Dermis microvascular lymphatic vessel endothelial cell (primary cell): ENCODE results near the gene PVR. TPM values are rescaled to one million over a fixed set of nuclear protein-coding genes. Genes with fewer than 3 reads are reported as not detected.
A peak's percentile ranks its signal among the peaks of the same experiment; 100 is the strongest.
"Not testable (repeated sequence)": the region's sequence is repeated elsewhere in the genome, so short reads cannot be mapped to it uniquely, and the experiment has no call there.

Experiments used
- DNase-seq, 2 donors: peaks; one replicate each; pipeline versions ENCODE4 v3.0.0 to v3.0.0-alpha.2; 2010; ENCODE audit warnings: low read depth in 2 of 2
- total RNA-seq: library from RNA; depleted of rRNA; stranded (reverse); fragments of >200 nt; gene quantifications from 2 replicates; pipeline ENCODE4 v1.2.1, GENCODE V29; 2014

Gene PVR
- total RNA-seq, 1 donor from 2014 or later = 53.8 TPM

DNA sequence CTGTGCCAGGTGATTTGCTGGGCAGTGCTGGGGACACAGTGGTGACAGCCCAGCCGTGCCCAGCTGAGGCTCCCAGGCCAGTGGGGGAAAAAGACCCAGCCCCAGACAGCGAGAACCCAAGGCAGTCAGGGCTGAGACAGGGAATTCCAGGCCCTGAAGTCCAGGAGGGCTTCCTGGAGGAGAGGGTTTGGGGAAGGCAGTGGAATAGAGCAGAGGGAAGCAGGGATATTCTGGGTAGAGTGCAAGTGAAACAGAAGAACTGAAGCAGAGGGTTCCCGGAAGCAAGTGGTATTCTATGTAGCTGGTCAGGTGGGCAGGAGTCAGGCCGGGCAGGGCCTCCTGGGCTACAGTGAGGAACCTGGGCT, 53.9 kb downstream of the PVR start:
- no peak for DNase-seq

GRCh38 chr19:44698492-44699201, 54.9 kb downstream of the PVR start, which contains the start of gene CEACAM16:
TSS of gene CEACAM16 (plus strand) at chr19:44699151. CDS start at chr19:44701457, 2,306 bp downstream.
- no peak for DNase-seq

DNA sequence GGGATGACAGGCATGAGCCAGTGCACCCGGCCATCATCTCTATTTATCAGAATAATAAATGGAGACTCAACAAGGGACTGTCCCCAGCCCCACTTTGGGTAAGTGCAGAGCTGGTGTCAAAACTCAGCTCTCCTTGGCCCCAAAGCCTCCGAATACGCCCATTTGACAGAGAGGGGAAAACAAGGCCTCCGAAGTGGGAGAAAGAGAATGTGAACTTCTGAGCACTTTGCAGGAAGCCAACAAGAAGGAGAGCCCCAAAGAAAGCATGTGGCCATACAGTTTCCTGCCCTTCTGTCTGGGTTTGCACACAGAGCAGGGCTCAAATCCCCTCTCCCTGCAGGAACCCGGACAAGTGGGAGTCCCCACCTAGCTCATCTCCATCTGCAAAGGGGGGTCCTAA, 56.8 kb downstream of the PVR start:
- DNase-seq = no peak

- DNase-seq = no peak
These were observed 57.5 kb downstream of the PVR start for GRCh38 chr19:44701228-44701627.

- DNase-seq = no peak
These were observed 59.0 kb downstream of the PVR start for GRCh38 chr19:44702551-44703176.

GRCh38 chr19:44703336-44704078, 59.8 kb downstream of the PVR start:
- DNase-seq = no peak

GRCh38 chr19:44704982-44705381, 61.3 kb downstream of the PVR start:
- DNase-seq = no peak

DNA sequence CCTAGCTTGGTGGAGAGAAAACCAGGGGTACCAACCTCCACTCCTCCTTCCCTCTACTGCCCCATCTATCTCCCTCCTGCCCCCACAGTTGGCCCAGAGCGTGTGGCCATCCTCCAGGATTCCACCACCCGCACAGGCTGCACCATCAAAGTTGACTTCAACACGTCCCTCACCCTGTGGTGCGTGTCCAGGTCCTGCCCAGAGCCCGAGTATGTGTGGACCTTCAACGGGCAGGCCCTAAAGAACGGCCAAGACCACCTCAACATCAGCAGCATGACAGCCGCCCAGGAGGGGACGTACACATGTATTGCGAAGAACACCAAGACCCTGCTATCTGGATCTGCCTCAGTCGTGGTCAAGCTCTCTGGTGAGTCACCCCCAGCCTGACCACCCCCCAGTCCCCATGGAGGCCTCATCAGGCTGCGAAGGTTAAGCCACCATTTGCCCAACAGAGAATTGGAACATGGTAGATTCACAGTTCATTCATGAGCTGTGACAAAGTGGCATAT, 61.8 kb downstream of the PVR start:
- DNase-seq = no peak

DNA sequence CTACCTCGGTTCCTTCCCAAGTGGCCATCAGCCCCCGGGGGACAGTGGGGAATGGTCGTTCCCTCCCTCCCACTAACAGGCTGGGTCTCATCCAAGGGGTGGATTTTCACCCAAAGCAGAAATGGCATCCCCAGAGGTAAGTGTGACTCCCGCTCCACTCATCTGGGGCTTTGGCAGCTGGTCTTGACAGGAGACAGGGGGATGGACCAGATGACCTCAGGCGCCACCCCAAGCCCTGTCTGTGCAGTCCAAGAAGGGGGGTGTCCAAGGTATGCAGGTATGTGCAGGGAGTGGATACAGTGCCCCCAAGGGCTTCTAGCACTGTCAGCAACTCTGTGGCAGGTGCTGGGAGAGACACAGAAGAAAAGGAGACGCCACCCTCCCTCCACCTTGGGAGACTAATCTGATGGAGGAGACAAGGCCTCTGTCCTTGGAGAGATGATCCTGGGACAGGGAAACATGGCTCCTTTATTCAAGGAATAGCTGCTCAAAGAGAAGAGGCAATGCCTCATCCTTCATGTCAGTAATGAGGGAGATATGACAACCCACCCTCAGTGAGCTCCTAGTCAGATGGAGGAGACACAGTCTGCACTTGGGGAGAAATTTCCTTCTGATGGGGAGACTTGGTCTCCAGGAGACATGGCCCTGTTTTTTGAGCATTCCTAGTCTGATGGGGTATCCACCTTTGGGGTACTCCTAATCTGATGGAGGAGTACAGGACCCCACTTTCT, 63.0 kb downstream of the PVR start:
- no peak for DNase-seq

DNA sequence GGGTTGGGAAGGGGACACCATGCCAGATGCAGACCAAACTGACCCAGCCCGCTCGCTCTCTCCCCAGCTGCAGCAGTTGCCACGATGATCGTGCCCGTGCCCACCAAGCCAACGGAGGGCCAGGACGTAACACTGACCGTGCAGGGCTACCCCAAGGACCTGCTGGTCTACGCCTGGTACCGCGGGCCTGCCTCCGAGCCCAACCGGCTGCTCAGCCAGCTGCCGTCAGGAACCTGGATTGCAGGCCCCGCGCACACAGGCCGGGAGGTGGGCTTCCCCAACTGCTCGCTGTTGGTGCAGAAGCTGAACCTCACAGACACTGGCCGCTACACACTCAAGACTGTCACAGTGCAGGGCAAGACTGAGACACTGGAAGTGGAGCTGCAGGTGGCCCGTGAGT, 64.1 kb downstream of the PVR start:
- DNase-seq = no peak

DNA sequence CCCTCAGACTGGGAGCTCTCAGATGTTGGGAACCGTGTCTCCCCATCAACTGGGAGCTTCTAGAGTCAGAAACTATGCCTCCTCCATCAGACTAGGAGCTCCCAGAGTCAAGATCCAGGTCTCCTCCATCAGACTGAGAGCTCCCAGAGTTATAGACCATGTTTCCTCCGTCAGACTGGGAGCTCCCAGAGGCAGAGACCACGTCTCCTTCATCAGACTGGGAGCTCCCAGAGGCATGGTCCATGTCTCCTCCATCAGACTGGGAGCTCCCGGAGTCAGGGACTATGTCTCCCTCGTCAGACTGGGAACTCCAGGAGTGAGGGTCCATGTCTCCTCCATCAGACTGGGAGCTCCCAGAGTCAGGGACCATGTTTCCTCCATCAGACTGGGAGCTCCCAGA, 65.2 kb downstream of the PVR start:
- no peak for DNase-seq

- DNase-seq = not testable (repeated sequence)
These were observed 65.9 kb downstream of the PVR start for GRCh38 chr19:44709434-44710266.

DNA sequence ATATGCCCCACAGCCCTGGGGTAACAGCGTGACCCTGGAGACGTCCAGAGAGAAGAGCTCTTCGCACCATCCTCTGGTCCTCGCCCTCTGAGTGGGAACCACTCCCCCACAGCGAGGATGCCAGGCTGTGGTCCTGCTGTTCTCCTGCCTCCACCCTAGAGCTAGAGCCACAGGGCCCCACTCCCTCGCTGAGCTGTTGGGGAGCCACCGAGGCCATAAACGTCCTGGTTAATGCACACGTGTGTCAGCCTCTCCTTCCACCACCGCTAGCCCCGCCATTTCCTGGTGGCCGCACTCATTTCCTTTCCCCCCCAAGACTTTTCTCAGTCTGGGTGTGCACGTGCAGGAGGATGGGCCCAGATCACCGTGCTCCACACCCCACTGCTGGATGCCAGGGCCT, 66.8 kb downstream of the PVR start:
- peak in 1 of 2 donors; percentile 33 for DNase-seq

DNA sequence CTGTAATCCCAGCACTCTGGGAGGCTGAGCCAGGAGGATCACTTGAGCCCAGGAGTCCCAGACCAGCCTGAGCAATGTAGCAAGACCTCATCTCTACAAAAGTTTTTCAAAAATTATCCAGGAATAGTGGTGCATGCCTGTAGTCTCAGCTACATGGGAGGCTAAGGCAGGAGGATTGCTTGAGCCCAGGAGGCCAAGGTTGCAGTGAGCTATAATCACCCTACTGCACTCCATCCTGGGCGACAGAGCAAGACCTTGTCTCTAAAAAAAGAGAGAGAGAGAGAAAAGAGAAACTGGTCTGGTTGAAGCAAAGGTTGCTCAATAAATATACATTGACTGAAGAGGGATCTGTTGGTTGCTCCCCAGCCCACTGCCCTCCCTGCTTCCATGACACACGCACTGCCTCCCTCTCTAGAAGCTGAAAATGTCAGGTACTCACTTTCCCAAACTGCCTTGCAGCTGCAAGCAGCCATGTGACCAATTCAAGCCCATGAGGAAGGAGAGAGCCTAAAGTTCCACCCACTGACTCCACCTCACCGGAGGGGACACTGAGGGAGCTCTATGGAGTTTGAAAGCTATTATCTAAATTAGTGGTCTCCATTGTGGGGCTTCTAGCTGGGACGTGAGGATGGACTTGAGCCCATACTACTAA, 69.3 kb downstream of the PVR start:
- DNase-seq = no peak

Other genes with a start within 250 kb of the PVR start
- gene ZNF285, start 242.3 kb upstream of the PVR start, total RNA-seq = 1.2 and 1.8 TPM in 2 replicates
- gene ZNF229, start 195.4 kb upstream of the PVR start, total RNA-seq = 5.8 and 5.9 TPM in 2 replicates
- gene ZNF180, start 143.4 kb upstream of the PVR start, total RNA-seq = 5.5 and 6.6 TPM in 2 replicates
- gene CEACAM20, start 114.2 kb upstream of the PVR start, total RNA-seq = not detected in 2 replicates
- 0.13 TPM in 2 replicates for gene IGSF23, start 30.3 kb upstream of the PVR start, total RNA-seq
- gene CEACAM19, start 27.6 kb downstream of the PVR start, total RNA-seq = 0.51 and 1.1 TPM in 2 replicates
- gene CEACAM16, start 55.2 kb downstream of the PVR start, total RNA-seq = not detected in 2 replicates
- gene BCL3, start 104.8 kb downstream of the PVR start, total RNA-seq = 1.4 and 3.8 TPM in 2 replicates
- 0.13 TPM in 1 of 2 replicates, not detected in the other for gene CBLC, start 134.0 kb downstream of the PVR start, total RNA-seq
- gene BCAM, start 165.2 kb downstream of the PVR start, total RNA-seq = 14.9 and 40.6 TPM in 2 replicates
- gene NECTIN2, start 202.4 kb downstream of the PVR start, total RNA-seq = 75.6 and 127 TPM in 2 replicates
- gene TOMM40, start 247.3 kb downstream of the PVR start, total RNA-seq = 41.0 and 48.9 TPM in 2 replicates